Ovary (tissue), 3 donors: Measurements from ENCODE around the gene AUTS2.

Source experiments
- POLR2A ChIP-seq: fragments of 450-650 bp; IDR thresholded peaks from one replicate; pipeline ENCODE4 v1.6.1; 2017; ENCODE audit warnings: antibody characterized with exemption, mild to moderate bottlenecking, moderate library complexity
- TF ChIP-seq, protein P1 (sequence below), 3 donors: fragments of 450-650 bp in 2 of 3; fragments of 200-600 bp in 1 of 3; IDR thresholded peaks; one replicate each; pipeline versions ENCODE4 v1.5.1 to v1.8.0; 2016 to 2022; ENCODE audit warnings: antibody characterized with exemption in 3 of 3, mild to moderate bottlenecking in 1 of 3
- donor health status: DM: no; HTN: no; CAD: no.

- TF ChIP-seq, protein P1, sequence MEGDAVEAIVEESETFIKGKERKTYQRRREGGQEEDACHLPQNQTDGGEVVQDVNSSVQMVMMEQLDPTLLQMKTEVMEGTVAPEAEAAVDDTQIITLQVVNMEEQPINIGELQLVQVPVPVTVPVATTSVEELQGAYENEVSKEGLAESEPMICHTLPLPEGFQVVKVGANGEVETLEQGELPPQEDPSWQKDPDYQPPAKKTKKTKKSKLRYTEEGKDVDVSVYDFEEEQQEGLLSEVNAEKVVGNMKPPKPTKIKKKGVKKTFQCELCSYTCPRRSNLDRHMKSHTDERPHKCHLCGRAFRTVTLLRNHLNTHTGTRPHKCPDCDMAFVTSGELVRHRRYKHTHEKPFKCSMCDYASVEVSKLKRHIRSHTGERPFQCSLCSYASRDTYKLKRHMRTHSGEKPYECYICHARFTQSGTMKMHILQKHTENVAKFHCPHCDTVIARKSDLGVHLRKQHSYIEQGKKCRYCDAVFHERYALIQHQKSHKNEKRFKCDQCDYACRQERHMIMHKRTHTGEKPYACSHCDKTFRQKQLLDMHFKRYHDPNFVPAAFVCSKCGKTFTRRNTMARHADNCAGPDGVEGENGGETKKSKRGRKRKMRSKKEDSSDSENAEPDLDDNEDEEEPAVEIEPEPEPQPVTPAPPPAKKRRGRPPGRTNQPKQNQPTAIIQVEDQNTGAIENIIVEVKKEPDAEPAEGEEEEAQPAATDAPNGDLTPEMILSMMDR (IDR thresholded peaks at IDR 0.05), result no peak
- no peak for TF ChIP-seq POLR2A
These were observed 470.3 kb downstream of the AUTS2 start for GRCh38 chr7:70068531-70068930.
